GM12865 (cell line): ENCODE results near the gene TGM6.

ENCODE experiments used
- DNase-seq: peaks from one replicate; pipeline ENCODE4 v3.0.0; 2010; ENCODE audit warnings: low read depth
- H3K4me3 ChIP-seq: 2 replicates; pipeline ENCODE4 v1.5.1; 2011; ENCODE audit warnings: mild to moderate bottlenecking, low read depth, low read length, control low read depth
- CTCF ChIP-seq: IDR thresholded peaks from 2 replicates; pipeline ENCODE4 v1.5.1; 2011; ENCODE audit warnings: low read length, control low read depth, low read depth, inconsistent platforms; ENCODE audit not compliant: insufficient read depth; ENCODE audit errors: missing control alignments

Gene TGM6

GRCh38 chr20:2336471-2336870, 44.2 kb upstream of the TGM6 start:
- TF ChIP-seq CTCF: no peak
- DNase-seq: no peak

GRCh38 chr20:2337142-2337541, 43.6 kb upstream of the TGM6 start:
- no peak for TF ChIP-seq CTCF
- DNase-seq: no peak
- no peak overlapping the region for H3K4me3 ChIP-seq

More at GRCh38 chr20:2336471-2336870, 44.2 kb upstream of the TGM6 start:
- no peak overlapping the region for H3K4me3 ChIP-seq

- no peak for DNase-seq
- H3K4me3 ChIP-seq: no peak overlapping the region
- no peak for TF ChIP-seq CTCF
Measured at GRCh38 chr20:2338411-2339066, 42.2 kb upstream of the TGM6 start.

GRCh38 chr20:2340136-2340535, 40.6 kb upstream of the TGM6 start:
- no peak for TF ChIP-seq CTCF
- no peak for DNase-seq
- no peak overlapping the region for H3K4me3 ChIP-seq

GRCh38 chr20:2340823-2341222, 39.9 kb upstream of the TGM6 start:
- TF ChIP-seq CTCF: no peak
- no peak for DNase-seq
- H3K4me3 ChIP-seq: no peak overlapping the region

GRCh38 chr20:2341336-2341735, 39.4 kb upstream of the TGM6 start:
- H3K4me3 ChIP-seq: no peak overlapping the region
- no peak for DNase-seq
- no peak for TF ChIP-seq CTCF

GRCh38 chr20:2342243-2342642, 38.5 kb upstream of the TGM6 start:
- DNase-seq: no peak
- no peak for TF ChIP-seq CTCF
- no peak overlapping the region for H3K4me3 ChIP-seq
